Heart right ventricle (tissue), 16 donors: ENCODE results near the gene CRIP2. TPM values are rescaled to one million over a fixed set of nuclear protein-coding genes. Genes with fewer than 3 reads are reported as not detected.

Experiments used
- ATAC-seq, 8 donors: fragments of 200-7000 bp; cut with Tn5 transposase; one replicate each; pipeline ENCODE4 v1.9.1; 2020; ENCODE audit warnings: mild to moderate bottlenecking in 8 of 8, moderate library complexity in 8 of 8, moderate number of reproducible peaks in 1 of 8
- DNase-seq, 2 donors: peaks; one replicate each; pipeline ENCODE4 v3.0.0-alpha.2; 2020
- H3K27ac ChIP-seq, 10 donors: fragments of 200-600 bp; sonication (generic) in 2 of 10; one replicate each; pipeline versions ENCODE4 v1.5.0 to v1.8.0; 2020 to 2022; ENCODE audit warnings: mild to moderate bottlenecking in 3 of 10
- H3K27me3 ChIP-seq, 7 donors: fragments of 200-600 bp; one replicate each; pipeline ENCODE4 v1.8.0; 2021 to 2022; ENCODE audit warnings: mild to moderate bottlenecking in 2 of 7
- H3K36me3 ChIP-seq, 9 donors: fragments of 200-600 bp; sonication (generic) in 1 of 9; one replicate each; pipeline versions ENCODE4 v1.5.0 to v1.8.0; 2020 to 2022; ENCODE audit warnings: mild to moderate bottlenecking in 2 of 9
- H3K4me1 ChIP-seq, 9 donors: fragments of 200-600 bp; sonication (generic) in 1 of 9; one replicate each; pipeline versions ENCODE4 v1.5.0 to v1.8.0; 2020 to 2022; ENCODE audit warnings: mild to moderate bottlenecking in 4 of 9
- H3K4me3 ChIP-seq, 10 donors: fragments of 200-600 bp; sonication (generic) in 2 of 10; one replicate each; pipeline versions ENCODE4 v1.5.0 to v1.8.0; 2020 to 2022; ENCODE audit warnings: mild to moderate bottlenecking in 7 of 10, moderate library complexity in 2 of 10
- H3K9me3 ChIP-seq, 11 donors: fragments of 200-600 bp in 10 of 11; sonication (generic) in 2 of 11; one replicate each; pipeline versions ENCODE4 v1.5.0 to v1.8.0; 2013 to 2022; ENCODE audit warnings: mild to moderate bottlenecking in 2 of 11, control low read depth in 1 of 11, moderate library complexity in 1 of 11
- whole genome bisulfite sequencing, 2 donors: extraction: QIAGEN DNeasy Blood & Tissue Kit; methylation state at CpG; one replicate each; pipeline ENCODE4 v1.1.7; 2013; ENCODE audit warnings: inconsistent platforms in 1 of 2; 5-methylcytosine and 5-hydroxymethylcytosine counted together
- intact Hi-C, 10 donors: fragments of 100-400 bp; cut with DNase I; formaldehyde crosslinking; loops; one replicate each; pipeline versions ENCODE4 v1.11.1 to v1.14.2; 2022
- polyA plus RNA-seq, 2 donors: library from polyadenylated mRNA; stranded (reverse); fragments of 200-250 nt; gene quantifications; one replicate each; pipeline ENCODE4 v1.2.3, GENCODE V29; 2013
- total RNA-seq, 10 donors: library from RNA; stranded (reverse); fragmentation: NEBNext Ultra II Directional in 3 of 10; extraction: Animal tissue kit (Norgen Biotek cat#: 25700) in 3 of 10; gene quantifications; one replicate each; pipeline versions ENCODE4 v1.2.1 to v1.2.4, GENCODE V29; 2021 to 2023
- TF ChIP-seq, protein P1 (sequence below), 9 donors: fragments of 200-600 bp; sonication (generic) in 2 of 9; IDR thresholded peaks; one replicate each; pipeline versions ENCODE4 v1.5.0 to v1.8.0; 2021 to 2022; ENCODE audit warnings: antibody characterized with exemption in 9 of 9, mild to moderate bottlenecking in 5 of 9, moderate library complexity in 1 of 9
- donor health status: Arrhythmogenic right ventricular cardiomyopathy.
- donor health status: ischemic (EF 13 %, LVEDD 7.1; RV severe dilation, severe dysfunction).
- donor health status: healthy with polysubstance abuse.
- donor health status: DM: no; HTN: yes; CAD: no.
- donor health status: DM: no; HTN: no; CAD: no.
- donor health status: ischemic (EF 25% LVEDD 6.9; RV normal size, moderate dysfunction).
- donor health status: ischemic (EF 25% LVEDD 5.7; RV mildly dilated, moderate dysfunction).
- donor health status: healthy.
- donor health status: DM: yes; HTN: yes; CAD: no.
- donor health status: Ischemic cardiomyopathy.
- donor health status: ischemic (EF 35%, LVEDD 5.7; RV mildly dilated, moderate dysfunction).
- donor health status: nonischemic (EF 11% LVEDD 7.7; RV severe dilation, severe dysfunction).
- donor health status: DM: yes; HTN: yes; CAD: no.
- donor health status: PGD.
- donor health status: ischemic (EF 29% LVEDD 5.4; RV normal size, mild dysfunction).
- donor health status: nonischemic (EF 23%, LVEDD 6.1; RV moderate dilation, normal function).

CRIP2 gene
- total and polyA plus RNA-seq, 12 donors: 731 to 1,223 (median 927) TPM

DNA sequence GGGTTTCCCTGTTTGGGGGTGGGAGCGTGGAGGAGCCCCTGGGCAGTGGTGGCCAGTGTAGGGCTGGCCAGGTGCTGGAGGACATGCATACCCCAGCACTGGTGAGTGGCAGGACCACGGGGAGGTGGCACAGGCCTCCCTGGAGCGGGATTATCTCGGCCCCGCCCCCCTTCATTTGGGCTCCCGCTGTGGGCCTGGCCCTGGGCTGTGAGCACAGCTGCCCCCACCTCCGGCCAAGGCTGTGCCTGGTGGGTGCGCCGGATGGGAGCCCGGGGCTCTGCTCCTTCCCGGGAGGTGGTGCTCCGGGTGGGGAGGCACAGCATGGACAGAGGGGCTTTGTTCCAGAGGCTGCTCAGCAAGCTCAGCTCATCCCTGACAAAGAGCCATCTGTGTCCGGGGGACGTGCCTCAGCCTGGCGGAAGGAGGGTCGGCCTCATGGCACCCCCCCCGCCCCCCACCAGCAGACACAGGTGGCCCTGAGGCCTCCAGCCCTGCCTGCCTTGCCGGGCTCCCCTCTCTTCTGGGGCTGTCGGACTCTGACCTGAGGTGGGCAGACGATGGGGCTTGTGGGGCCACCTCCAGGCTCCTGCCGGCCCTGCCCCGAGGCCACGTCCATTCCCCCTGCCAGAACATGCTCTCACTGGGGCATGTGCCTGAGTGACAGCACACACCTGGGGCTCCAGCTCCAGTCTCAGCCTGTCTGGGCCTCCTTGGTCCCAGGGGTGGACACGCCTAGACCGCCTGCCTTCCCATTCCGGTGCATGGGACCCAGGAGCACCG is 24.8 kb downstream of the CRIP2 start:
- WGBS, 2 donors: 77 to 80% methylated on average over 26 to 27 of the region's 27 CpGs
- H3K4me3 ChIP-seq: no peak overlapping the region
- ATAC-seq (no peak), DNase-seq (peak in 1 of 2 donors; percentile 14)
- peaks cover 0 to 15% (median 6%) of the 10 kb centered on the region in 9 donors for H3K4me1 ChIP-seq
- H3K9me3 ChIP-seq: no peaks in the 10 kb centered on the region
- H3K27me3 ChIP-seq: no peaks in the 10 kb centered on the region
- no peak overlapping the region for H3K27ac ChIP-seq
- H3K36me3 ChIP-seq: peaks cover 0 to 11% (median 0%) of the 10 kb centered on the region in 9 donors
- TF ChIP-seq, protein P1, sequence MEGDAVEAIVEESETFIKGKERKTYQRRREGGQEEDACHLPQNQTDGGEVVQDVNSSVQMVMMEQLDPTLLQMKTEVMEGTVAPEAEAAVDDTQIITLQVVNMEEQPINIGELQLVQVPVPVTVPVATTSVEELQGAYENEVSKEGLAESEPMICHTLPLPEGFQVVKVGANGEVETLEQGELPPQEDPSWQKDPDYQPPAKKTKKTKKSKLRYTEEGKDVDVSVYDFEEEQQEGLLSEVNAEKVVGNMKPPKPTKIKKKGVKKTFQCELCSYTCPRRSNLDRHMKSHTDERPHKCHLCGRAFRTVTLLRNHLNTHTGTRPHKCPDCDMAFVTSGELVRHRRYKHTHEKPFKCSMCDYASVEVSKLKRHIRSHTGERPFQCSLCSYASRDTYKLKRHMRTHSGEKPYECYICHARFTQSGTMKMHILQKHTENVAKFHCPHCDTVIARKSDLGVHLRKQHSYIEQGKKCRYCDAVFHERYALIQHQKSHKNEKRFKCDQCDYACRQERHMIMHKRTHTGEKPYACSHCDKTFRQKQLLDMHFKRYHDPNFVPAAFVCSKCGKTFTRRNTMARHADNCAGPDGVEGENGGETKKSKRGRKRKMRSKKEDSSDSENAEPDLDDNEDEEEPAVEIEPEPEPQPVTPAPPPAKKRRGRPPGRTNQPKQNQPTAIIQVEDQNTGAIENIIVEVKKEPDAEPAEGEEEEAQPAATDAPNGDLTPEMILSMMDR (IDR thresholded peaks at IDR 0.05): no peak
- intact Hi-C loops: no loop called here

DNA sequence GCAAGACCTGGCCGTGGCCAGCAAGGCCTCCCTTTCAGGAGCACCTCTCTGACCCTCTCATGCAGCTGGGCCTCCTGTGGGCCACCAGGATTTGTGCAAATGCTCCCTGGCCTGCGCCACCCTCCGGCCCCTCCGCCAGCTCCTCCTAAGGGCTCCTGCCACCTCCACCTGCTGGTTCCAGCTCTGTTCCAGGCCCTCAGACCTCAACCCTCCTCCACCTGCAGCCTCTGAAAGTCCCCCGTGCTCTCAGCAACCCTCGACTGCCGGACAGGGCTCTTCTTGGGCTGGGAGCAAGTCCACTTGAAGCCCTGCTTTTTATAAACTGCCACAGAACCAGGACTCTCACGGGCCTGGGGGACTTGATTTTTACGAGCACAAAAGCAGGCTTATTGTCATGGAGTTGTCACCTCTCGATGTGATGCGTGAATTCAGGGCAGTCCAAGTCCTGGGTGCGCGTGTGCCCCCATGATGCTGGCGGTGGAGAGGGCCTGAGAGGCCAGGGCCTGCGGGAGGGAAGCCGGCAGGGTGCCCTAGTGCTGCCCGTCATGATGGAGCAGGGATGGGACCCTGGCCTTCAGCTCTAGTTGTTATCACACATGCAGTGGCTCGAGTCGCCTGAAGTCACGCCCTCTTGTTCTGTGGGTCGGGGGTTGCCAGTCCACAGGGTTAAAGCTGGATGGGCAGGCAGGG is 25.6 kb downstream of the CRIP2 start:
- DNase-seq: no peak
- WGBS, 2 donors: 84 to 86% methylated on average over 21 of the region's 21 CpGs
- H3K9me3 ChIP-seq: no peaks in the 10 kb centered on the region

DNA sequence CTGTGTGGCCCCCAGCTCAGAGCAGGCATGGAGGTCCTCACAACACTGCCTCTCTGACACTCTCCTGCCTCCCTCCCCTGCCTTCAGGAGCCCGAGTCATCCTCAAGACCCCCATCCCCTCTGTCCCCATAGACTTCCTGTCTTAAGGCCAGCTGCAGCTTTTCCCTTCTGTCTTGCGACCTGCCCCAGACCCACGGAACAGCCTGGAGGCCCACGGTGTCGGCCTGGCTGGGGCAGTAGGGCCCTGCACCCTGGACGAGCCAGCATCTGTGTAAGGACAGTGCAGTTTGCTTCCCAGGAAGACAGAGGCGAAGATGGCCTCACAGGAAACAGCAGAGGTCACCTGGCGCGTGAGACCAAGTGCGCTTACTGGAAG is 26.1 kb downstream of the CRIP2 start:
- Histone ChIP-seq H3K4me1 (peaks cover 0 to 8% (median under 1%) of the 10 kb centered on the region in 9 donors), H3K4me3 (no peak overlapping the region), H3K27ac (no peak overlapping the region), H3K36me3 (peaks cover 0 to 11% (median 0%) of the 10 kb centered on the region in 9 donors), H3K27me3 (no peaks in the 10 kb centered on the region), H3K9me3 (no peaks in the 10 kb centered on the region)
- DNase-seq (no peak), ATAC-seq (no peak)
- TF ChIP-seq, protein P1 (IDR thresholded peaks at IDR 0.05): no peak
- intact Hi-C loops: no loop called here
- WGBS, 2 donors: 63 to 65% methylated on average over 10 of the region's 10 CpGs

More for the DNA sequence above, 25.6 kb downstream of the CRIP2 start:
- H3K27me3 ChIP-seq: no peaks in the 10 kb centered on the region
- TF ChIP-seq, protein P1 (IDR thresholded peaks at IDR 0.05): no peak
- no peak for ATAC-seq
- peaks cover 0 to 12% (median 5%) of the 10 kb centered on the region in 9 donors for H3K4me1 ChIP-seq
- H3K4me3 ChIP-seq: no peak overlapping the region
- intact Hi-C loops: no loop called here
- no peak overlapping the region for H3K27ac ChIP-seq
- peaks cover 0 to 11% (median 0%) of the 10 kb centered on the region in 9 donors for H3K36me3 ChIP-seq

DNA sequence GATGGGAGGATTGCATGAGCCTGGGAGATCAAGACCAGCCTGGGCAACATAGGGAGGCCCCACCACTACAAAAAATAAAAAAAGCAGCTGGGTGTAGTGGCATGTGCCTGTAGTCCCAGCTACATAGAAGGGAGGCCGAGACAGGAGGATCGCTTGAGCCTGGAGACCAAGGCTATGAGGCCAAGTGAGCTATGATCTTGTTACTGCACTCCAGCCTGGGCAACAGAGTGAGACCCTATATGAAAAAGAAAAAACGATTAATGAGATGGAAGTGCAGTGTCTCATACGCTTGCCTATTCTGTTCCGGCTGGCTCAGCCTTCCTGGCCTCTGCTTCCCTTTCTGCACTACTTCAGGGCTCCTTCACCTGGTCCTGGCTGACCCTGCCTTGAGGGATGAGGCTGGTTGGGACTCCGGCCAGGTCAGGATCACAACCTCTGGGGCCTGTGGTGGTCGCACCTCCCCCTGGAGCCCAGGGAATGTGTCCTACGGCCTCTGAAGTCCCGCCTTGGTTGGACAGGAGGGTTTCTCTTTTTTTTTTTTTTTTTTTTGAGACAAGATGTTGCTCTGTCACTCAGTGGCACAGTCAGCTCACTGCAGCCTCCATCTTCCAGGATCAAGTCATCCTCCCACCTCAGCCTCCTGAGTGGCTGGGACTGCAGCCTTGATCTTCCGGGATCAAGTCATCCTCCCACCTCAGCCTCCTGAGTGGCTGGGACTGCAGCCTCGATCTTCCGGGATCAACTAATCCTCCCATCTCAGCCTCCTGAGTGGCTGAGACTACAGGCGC is 27.1 kb downstream of the CRIP2 start:
- WGBS, 2 donors: 86 to 89% methylated on average over 13 of the region's 13 CpGs
- no peak overlapping the region for H3K4me3 ChIP-seq
- TF ChIP-seq, protein P1 (IDR thresholded peaks at IDR 0.05): no peak
- intact Hi-C loops: no loop called here
- no peaks in the 10 kb centered on the region for H3K27me3 ChIP-seq
- no peak overlapping the region for H3K27ac ChIP-seq
- H3K36me3 ChIP-seq: peaks cover 0 to 11% (median 0%) of the 10 kb centered on the region in 9 donors
- peak in 1 of 8 donors; percentile 20 for ATAC-seq
- no peaks in the 10 kb centered on the region for H3K9me3 ChIP-seq
- DNase-seq: no peak
- no peaks in the 10 kb centered on the region for H3K4me1 ChIP-seq
